HT1080 (cell line): ENCODE data around the gene DIAPH1. TPM values are rescaled to one million over a fixed set of nuclear protein-coding genes. Genes with fewer than 3 reads are reported as not detected.

ENCODE experiments used
- DNase-seq: peaks from one replicate; pipeline ENCODE4 v3.0.0-alpha.2; 2015; ENCODE audit warnings: low read depth
- total RNA-seq: library from RNA; depleted of rRNA; stranded (reverse); fragments of >200 nt; shearing (Covaris generic); gene quantifications from 2 replicates; pipeline ENCODE4 v1.2.3, GENCODE V29; 2014

Gene DIAPH1
- total RNA-seq, 1 experiment from 2014 or later: 60.8 TPM

- peak; percentile 50 for DNase-seq
These were observed 110.4 kb downstream of the DIAPH1 start for GRCh38 chr5:141508440-141508797.

GRCh38 chr5:141507387-141508091 lies 111.3 kb downstream of the DIAPH1 start:
- DNase-seq: peak; percentile 70

GRCh38 chr5:141506381-141507155 lies 112.2 kb downstream of the DIAPH1 start:
- DNase-seq: no peak

- no peak for DNase-seq
These were observed 114.6 kb downstream of the DIAPH1 start for GRCh38 chr5:141504216-141504615.

- no peak for DNase-seq
These were observed 115.1 kb downstream of the DIAPH1 start for GRCh38 chr5:141503681-141504080.

GRCh38 chr5:141501761-141502160 lies 117.0 kb downstream of the DIAPH1 start:
- no peak for DNase-seq

- peak; percentile 20 for DNase-seq
These were observed 122.8 kb downstream of the DIAPH1 start for GRCh38 chr5:141496038-141496437.

- no peak for DNase-seq
These were observed 123.4 kb downstream of the DIAPH1 start for GRCh38 chr5:141495453-141495811.

GRCh38 chr5:141494761-141495452 lies 123.9 kb downstream of the DIAPH1 start:
- no peak for DNase-seq

- DNase-seq: peak; percentile 31
These were observed 125.0 kb downstream of the DIAPH1 start for GRCh38 chr5:141493500-141494422.

- DNase-seq: no peak
These were observed 126.5 kb downstream of the DIAPH1 start for GRCh38 chr5:141492168-141492885.

GRCh38 chr5:141491323-141492167 lies 127.3 kb downstream of the DIAPH1 start:
- DNase-seq: no peak

GRCh38 chr5:141490771-141491170 lies 128.0 kb downstream of the DIAPH1 start:
- DNase-seq: no peak

- no peak for DNase-seq
These were observed 128.5 kb downstream of the DIAPH1 start for GRCh38 chr5:141490271-141490670.

- DNase-seq: no peak
These were observed 129.0 kb downstream of the DIAPH1 start for GRCh38 chr5:141489841-141490240.

- peak; percentile 81 for DNase-seq
These were observed 129.9 kb downstream of the DIAPH1 start, which contains the start of gene PCDHGC5 for GRCh38 chr5:141488591-141489561. Gene PCDHGC5, plus strand, starts transcription at chr5:141489081. Its CDS starts 160 bp downstream, at chr5:141489241.

- no peak for DNase-seq
These were observed 131.7 kb downstream of the DIAPH1 start for GRCh38 chr5:141487131-141487530.

- DNase-seq: no peak
These were observed 132.7 kb downstream of the DIAPH1 start for GRCh38 chr5:141486091-141486490.
